Liver (tissue), 9 donors: ENCODE measurements around the gene ECM2. TPM values are rescaled to one million over a fixed set of nuclear protein-coding genes. Genes with fewer than 3 reads are reported as not detected.

Experiments
- DNase-seq: peaks from one replicate; pipeline ENCODE4 v3.0.0-alpha.2; 2017; ENCODE audit warnings: low spot score
- H3K27ac ChIP-seq, 2 donors: one replicate each; pipeline ENCODE4 v1.7.0; 2013; ENCODE audit warnings: inconsistent platforms in 2 of 2, low read length in 2 of 2, control low read depth in 1 of 2, low read depth in 1 of 2, mild to moderate bottlenecking in 1 of 2
- H3K27me3 ChIP-seq, 4 donors: one replicate each; pipeline versions ENCODE4 v1.6.1 to v1.7.0; 2013; ENCODE audit warnings: low read length in 3 of 4, inconsistent platforms in 1 of 4, mild to moderate bottlenecking in 1 of 4, moderate library complexity in 1 of 4; ENCODE audit not compliant: control insufficient read depth in 4 of 4, insufficient read depth in 4 of 4
- H3K36me3 ChIP-seq, 4 donors: one replicate each; pipeline versions ENCODE4 v1.6.1 to v1.7.0; 2013; ENCODE audit warnings: low read length in 3 of 4, mild to moderate bottlenecking in 3 of 4, low read depth in 1 of 4, moderate library complexity in 1 of 4; ENCODE audit not compliant: control insufficient read depth in 4 of 4, insufficient read depth in 3 of 4
- H3K4me1 ChIP-seq, 4 donors: one replicate each; pipeline versions ENCODE4 v1.6.1 to v1.7.0; 2013; ENCODE audit warnings: low read length in 3 of 4, mild to moderate bottlenecking in 3 of 4, moderate library complexity in 1 of 4; ENCODE audit not compliant: control insufficient read depth in 4 of 4, insufficient read depth in 4 of 4
- H3K4me3 ChIP-seq, 3 donors: one replicate each; pipeline versions ENCODE4 v1.6.1 to v1.7.0; 2013; ENCODE audit warnings: low read length in 3 of 3, control low read depth in 1 of 3, low read depth in 1 of 3, mild to moderate bottlenecking in 1 of 3
- H3K9ac ChIP-seq, 2 donors: one replicate each; pipeline ENCODE4 v1.7.0; 2013; ENCODE audit warnings: low read length in 2 of 2, mild to moderate bottlenecking in 2 of 2, moderate library complexity in 2 of 2, control low read depth in 1 of 2, low read depth in 1 of 2
- H3K9me3 ChIP-seq, 4 donors: one replicate each; pipeline versions ENCODE4 v1.6.1 to v1.7.0; 2013; ENCODE audit warnings: low read length in 3 of 4; ENCODE audit not compliant: control insufficient read depth in 4 of 4
- EGR1 ChIP-seq, 2 donors: IDR thresholded peaks; 2 replicates each; pipeline ENCODE4 v1.6.1; 2016 to 2018; ENCODE audit warnings: antibody characterized with exemption in 2 of 2, low read depth in 2 of 2
- FOXA1 ChIP-seq: IDR thresholded peaks from 2 replicates; pipeline ENCODE4 v1.6.1; 2016; ENCODE audit warnings: antibody characterized with exemption
- FOXA2 ChIP-seq: IDR thresholded peaks from 2 replicates; pipeline ENCODE4 v1.6.1; 2016; ENCODE audit warnings: antibody characterized with exemption
- GABPA ChIP-seq, 2 donors: IDR thresholded peaks in 1 of 2; conservative IDR thresholded peaks in 1 of 2; 2 replicates each; pipeline ENCODE4 v1.6.1; 2016; ENCODE audit warnings: antibody characterized with exemption in 2 of 2, mild to moderate bottlenecking in 1 of 2, moderate library complexity in 1 of 2
- HNF4A ChIP-seq, 2 donors: conservative IDR thresholded peaks; 2 replicates each; pipeline ENCODE4 v1.6.1; 2016; ENCODE audit warnings: antibody characterized with exemption in 2 of 2, mild to moderate bottlenecking in 2 of 2
- HNF4G ChIP-seq: IDR thresholded peaks from 2 replicates; pipeline ENCODE4 v1.6.1; 2016; ENCODE audit warnings: antibody characterized with exemption
- JUND ChIP-seq, 2 donors: IDR thresholded peaks; 2 replicates each; pipeline ENCODE4 v1.6.1; 2016; ENCODE audit warnings: antibody characterized with exemption in 2 of 2
- NR2F2 ChIP-seq: IDR thresholded peaks from 2 replicates; pipeline ENCODE4 v1.6.1; 2016; ENCODE audit warnings: antibody characterized with exemption
- RAD21 ChIP-seq, 2 donors: IDR thresholded peaks; 2 replicates each; pipeline ENCODE4 v1.6.1; 2016; ENCODE audit warnings: antibody characterized with exemption in 2 of 2, mild to moderate bottlenecking in 2 of 2
- RXRA ChIP-seq, 2 donors: IDR thresholded peaks; 2 replicates each; pipeline ENCODE4 v1.6.1; 2017 to 2018; ENCODE audit warnings: antibody characterized with exemption in 2 of 2, mild to moderate bottlenecking in 1 of 2
- SP1 ChIP-seq: IDR thresholded peaks from 2 replicates; pipeline ENCODE4 v1.6.1; 2018; ENCODE audit warnings: antibody characterized with exemption, mild to moderate bottlenecking
- TAF1 ChIP-seq: conservative IDR thresholded peaks from 2 replicates; pipeline ENCODE4 v1.6.1; 2016; ENCODE audit warnings: antibody characterized with exemption, mild to moderate bottlenecking
- YY1 ChIP-seq: IDR thresholded peaks from 2 replicates; pipeline ENCODE4 v1.6.1; 2016; ENCODE audit warnings: antibody characterized with exemption, mild to moderate bottlenecking
- WGBS: extraction: QIAGEN DNeasy Blood & Tissue Kit; methylation state at CpG from one replicate; pipeline ENCODE4 v1.1.7; 2013; 5-methylcytosine and 5-hydroxymethylcytosine counted together
- polyA plus RNA-seq, 2 donors: library from polyadenylated mRNA; stranded (reverse) in 1 of 2; unstranded in 1 of 2; fragments of 200-250 nt in 1 of 2; fragments of >200 nt in 1 of 2; fragmentation: Nextera tagmentation in 1 of 2; extraction: Ambion mirVana in 1 of 2; gene quantifications; one replicate each; pipeline versions ENCODE4 v1.2.1 to v1.2.3, GENCODE V29; 2013 to 2015
- total RNA-seq, 2 donors: library from RNA; depleted of rRNA; stranded (reverse); fragments of >200 nt; gene quantifications; one replicate each; pipeline ENCODE4 v1.2.3, GENCODE V29; 2014
- TF ChIP-seq, protein P1 (sequence below): IDR thresholded peaks from 2 replicates; pipeline ENCODE4 v1.6.1; 2016; ENCODE audit warnings: antibody characterized with exemption
- TF ChIP-seq, protein P2 (sequence below): fragments of 150-350 bp; IDR thresholded peaks from 2 replicates; pipeline ENCODE4 v1.5.1; 2017; ENCODE audit warnings: improper control_type of control experiment, low read depth, low read length; ENCODE audit not compliant: missing input control
- TF ChIP-seq, protein P3 (sequence below): IDR thresholded peaks from 2 replicates; pipeline ENCODE4 v1.6.1; 2016; ENCODE audit warnings: antibody characterized with exemption, mild to moderate bottlenecking
- TF ChIP-seq, protein P4 (sequence below): IDR thresholded peaks from 2 replicates; pipeline ENCODE4 v1.6.1; 2016; ENCODE audit warnings: antibody characterized with exemption
- donor health status: healthy.
- donor health status: healthy.
- donor health status: healthy.
- donor health status: healthy.
- donor health status: healthy.

Gene ECM2
- total and polyA plus RNA-seq, 4 donors = 11.6 to 42.0 (median 15.3) TPM

DNA sequence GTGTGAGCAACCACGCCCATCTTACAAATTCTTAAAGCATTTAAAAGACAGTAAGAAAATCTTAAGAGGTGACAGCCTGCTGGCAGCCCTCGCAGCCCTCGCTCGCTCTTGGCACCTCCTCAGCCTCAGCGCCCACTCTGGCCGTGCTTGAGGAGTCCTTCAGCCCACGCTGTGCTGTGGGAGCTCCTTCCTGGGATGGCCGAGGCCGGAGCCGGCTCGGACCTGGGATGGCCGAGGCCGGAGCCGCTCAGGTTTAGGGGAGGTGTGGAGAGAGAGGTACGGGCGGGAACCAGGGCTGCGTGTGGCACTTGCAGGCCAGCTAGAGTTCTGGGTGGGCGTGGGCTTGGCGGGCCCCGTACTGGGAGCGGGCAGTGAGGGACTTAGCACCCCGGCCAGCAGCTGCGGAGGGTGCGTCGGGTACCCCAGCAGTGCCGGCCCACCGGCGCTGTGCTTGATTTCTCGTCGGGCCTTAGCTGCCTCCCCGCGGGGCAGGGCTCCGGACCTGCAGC is 9.3 kb upstream of the ECM2 start:
- no peaks in the 10 kb centered on the region for H3K36me3 ChIP-seq
- no peak overlapping the region for H3K4me3 ChIP-seq
- H3K27ac ChIP-seq = no peak overlapping the region
- no peak overlapping the region for H3K9ac ChIP-seq
- DNase-seq = no peak
- TF ChIP-seq RXRA (IDR thresholded peaks at IDR 0.05) = no peak
- TF ChIP-seq, protein P1, sequence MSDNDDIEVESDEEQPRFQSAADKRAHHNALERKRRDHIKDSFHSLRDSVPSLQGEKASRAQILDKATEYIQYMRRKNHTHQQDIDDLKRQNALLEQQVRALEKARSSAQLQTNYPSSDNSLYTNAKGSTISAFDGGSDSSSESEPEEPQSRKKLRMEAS = no peak
- no peak for TF ChIP-seq NR2F2
- no peak for TF ChIP-seq HNF4G
- TF ChIP-seq, protein P2, sequence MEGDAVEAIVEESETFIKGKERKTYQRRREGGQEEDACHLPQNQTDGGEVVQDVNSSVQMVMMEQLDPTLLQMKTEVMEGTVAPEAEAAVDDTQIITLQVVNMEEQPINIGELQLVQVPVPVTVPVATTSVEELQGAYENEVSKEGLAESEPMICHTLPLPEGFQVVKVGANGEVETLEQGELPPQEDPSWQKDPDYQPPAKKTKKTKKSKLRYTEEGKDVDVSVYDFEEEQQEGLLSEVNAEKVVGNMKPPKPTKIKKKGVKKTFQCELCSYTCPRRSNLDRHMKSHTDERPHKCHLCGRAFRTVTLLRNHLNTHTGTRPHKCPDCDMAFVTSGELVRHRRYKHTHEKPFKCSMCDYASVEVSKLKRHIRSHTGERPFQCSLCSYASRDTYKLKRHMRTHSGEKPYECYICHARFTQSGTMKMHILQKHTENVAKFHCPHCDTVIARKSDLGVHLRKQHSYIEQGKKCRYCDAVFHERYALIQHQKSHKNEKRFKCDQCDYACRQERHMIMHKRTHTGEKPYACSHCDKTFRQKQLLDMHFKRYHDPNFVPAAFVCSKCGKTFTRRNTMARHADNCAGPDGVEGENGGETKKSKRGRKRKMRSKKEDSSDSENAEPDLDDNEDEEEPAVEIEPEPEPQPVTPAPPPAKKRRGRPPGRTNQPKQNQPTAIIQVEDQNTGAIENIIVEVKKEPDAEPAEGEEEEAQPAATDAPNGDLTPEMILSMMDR = no peak
- no peak for TF ChIP-seq JUND (IDR thresholded peaks at IDR 0.05)
- TF ChIP-seq YY1 = no peak
- no peak for TF ChIP-seq SP1
- TF ChIP-seq, protein P3, sequence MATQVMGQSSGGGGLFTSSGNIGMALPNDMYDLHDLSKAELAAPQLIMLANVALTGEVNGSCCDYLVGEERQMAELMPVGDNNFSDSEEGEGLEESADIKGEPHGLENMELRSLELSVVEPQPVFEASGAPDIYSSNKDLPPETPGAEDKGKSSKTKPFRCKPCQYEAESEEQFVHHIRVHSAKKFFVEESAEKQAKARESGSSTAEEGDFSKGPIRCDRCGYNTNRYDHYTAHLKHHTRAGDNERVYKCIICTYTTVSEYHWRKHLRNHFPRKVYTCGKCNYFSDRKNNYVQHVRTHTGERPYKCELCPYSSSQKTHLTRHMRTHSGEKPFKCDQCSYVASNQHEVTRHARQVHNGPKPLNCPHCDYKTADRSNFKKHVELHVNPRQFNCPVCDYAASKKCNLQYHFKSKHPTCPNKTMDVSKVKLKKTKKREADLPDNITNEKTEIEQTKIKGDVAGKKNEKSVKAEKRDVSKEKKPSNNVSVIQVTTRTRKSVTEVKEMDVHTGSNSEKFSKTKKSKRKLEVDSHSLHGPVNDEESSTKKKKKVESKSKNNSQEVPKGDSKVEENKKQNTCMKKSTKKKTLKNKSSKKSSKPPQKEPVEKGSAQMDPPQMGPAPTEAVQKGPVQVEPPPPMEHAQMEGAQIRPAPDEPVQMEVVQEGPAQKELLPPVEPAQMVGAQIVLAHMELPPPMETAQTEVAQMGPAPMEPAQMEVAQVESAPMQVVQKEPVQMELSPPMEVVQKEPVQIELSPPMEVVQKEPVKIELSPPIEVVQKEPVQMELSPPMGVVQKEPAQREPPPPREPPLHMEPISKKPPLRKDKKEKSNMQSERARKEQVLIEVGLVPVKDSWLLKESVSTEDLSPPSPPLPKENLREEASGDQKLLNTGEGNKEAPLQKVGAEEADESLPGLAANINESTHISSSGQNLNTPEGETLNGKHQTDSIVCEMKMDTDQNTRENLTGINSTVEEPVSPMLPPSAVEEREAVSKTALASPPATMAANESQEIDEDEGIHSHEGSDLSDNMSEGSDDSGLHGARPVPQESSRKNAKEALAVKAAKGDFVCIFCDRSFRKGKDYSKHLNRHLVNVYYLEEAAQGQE = no peak
- no peak for TF ChIP-seq EGR1 (IDR thresholded peaks at IDR 0.05; ENCODE audit: low read depth in 2 of 2)
- no peak for TF ChIP-seq TAF1
- no peak for TF ChIP-seq FOXA2
- TF ChIP-seq GABPA (IDR thresholded peaks at IDR 0.05 in 1 of 2, conservative IDR thresholded peaks at IDR 0.05 in 1 of 2) = no peak
- no peak for TF ChIP-seq RAD21 (IDR thresholded peaks at IDR 0.05)
- TF ChIP-seq, protein P4, sequence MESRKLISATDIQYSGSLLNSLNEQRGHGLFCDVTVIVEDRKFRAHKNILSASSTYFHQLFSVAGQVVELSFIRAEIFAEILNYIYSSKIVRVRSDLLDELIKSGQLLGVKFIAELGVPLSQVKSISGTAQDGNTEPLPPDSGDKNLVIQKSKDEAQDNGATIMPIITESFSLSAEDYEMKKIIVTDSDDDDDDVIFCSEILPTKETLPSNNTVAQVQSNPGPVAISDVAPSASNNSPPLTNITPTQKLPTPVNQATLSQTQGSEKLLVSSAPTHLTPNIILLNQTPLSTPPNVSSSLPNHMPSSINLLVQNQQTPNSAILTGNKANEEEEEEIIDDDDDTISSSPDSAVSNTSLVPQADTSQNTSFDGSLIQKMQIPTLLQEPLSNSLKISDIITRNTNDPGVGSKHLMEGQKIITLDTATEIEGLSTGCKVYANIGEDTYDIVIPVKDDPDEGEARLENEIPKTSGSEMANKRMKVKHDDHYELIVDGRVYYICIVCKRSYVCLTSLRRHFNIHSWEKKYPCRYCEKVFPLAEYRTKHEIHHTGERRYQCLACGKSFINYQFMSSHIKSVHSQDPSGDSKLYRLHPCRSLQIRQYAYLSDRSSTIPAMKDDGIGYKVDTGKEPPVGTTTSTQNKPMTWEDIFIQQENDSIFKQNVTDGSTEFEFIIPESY = no peak
- TF ChIP-seq HNF4A (conservative IDR thresholded peaks at IDR 0.05) = no peak
- TF ChIP-seq FOXA1 = no peak
- H3K4me1 ChIP-seq = no peaks in the 10 kb centered on the region
- WGBS = 99% methylated on average over 33 of the region's 33 CpGs
- H3K9me3 ChIP-seq = no peaks in the 10 kb centered on the region
- no peaks in the 10 kb centered on the region for H3K27me3 ChIP-seq

DNA sequence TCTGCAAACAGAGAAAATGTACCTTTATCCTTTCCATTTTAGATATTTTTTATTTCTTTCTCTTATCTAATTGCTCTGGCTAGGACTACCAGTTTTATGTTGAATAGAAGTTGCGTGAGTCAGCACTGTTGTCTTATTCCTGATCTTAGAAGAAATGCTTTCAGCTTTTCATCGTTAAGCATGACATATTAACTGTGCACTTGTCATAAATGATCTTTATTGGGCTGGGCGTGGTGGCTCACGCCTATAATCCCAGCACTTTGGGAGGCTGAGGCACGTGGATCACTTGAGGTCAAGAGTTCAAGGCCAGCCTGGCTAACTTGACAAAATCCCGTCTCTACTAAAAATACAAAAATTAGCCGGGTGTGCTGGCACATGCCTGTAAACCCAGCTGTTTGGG is 8.2 kb upstream of the ECM2 start:
- DNase-seq = no peak
- Histone ChIP-seq H3K4me3 (no peak overlapping the region), H3K9me3 (no peaks in the 10 kb centered on the region), H3K27ac (no peak overlapping the region), H3K36me3 (no peaks in the 10 kb centered on the region), H3K27me3 (no peaks in the 10 kb centered on the region), H3K4me1 (no peaks in the 10 kb centered on the region), H3K9ac (no peak overlapping the region)
- WGBS = 85% methylated on average over 7 of the region's 7 CpGs
- TF ChIP-seq FOXA1 (no peak), YY1 (no peak), HNF4A (conservative IDR thresholded peaks at IDR 0.05) (no peak), RAD21 (IDR thresholded peaks at IDR 0.05) (no peak), FOXA2 (no peak), RXRA (IDR thresholded peaks at IDR 0.05) (no peak), JUND (IDR thresholded peaks at IDR 0.05) (no peak), NR2F2 (no peak), EGR1 (IDR thresholded peaks at IDR 0.05; ENCODE audit: low read depth in 2 of 2) (no peak), HNF4G (no peak)
- TF ChIP-seq, protein P1 = no peak
- TF ChIP-seq, protein P2 = no peak
- TF ChIP-seq, protein P3 = no peak
